ENCODE data around the gene DMD. TPM values are rescaled to one million over a fixed set of nuclear protein-coding genes. Genes with fewer than 3 reads are reported as not detected.

Gene DMD
- total RNA-seq, 1 experiment from 2014 or later, result 2.2 TPM

GRCh38 chrX:32847921-32848320 lies 363.4 kb downstream of the DMD start:
- BruUV-seq (replicated peaks), result no TSS peak
- ATAC-seq (no peak), DNase-seq (ENCODE audit: low read depth, low spot score) (no peak)
- no peaks in the 10 kb centered on the region for H3K36me3 ChIP-seq (ENCODE audit: control insufficient read depth, insufficient read depth, low read length)
- H3K27me3 ChIP-seq (ENCODE audit: control insufficient read depth, insufficient read depth, low read length), result no peaks in the 10 kb centered on the region
- no peak overlapping the region for H3K27ac ChIP-seq (ENCODE audit: low read length)
- TF ChIP-seq CTCF (IDR thresholded peaks at IDR 0.05), result no peak
- intact Hi-C loops (cut with micrococcal nuclease; ENCODE audit: unreplicated experiment), result no loop called here
- in situ Hi-C loops (cut with HindIII; ENCODE audit: low pct_unique_long_range_greater_than_20kb, low sequenced_read_pairs), result no loop called here
- ChIA-PET CTCF (no interaction called here), POLR2A (no interaction called here)
- no peak overlapping the region for H3K4me3 ChIP-seq (ENCODE audit: low read depth in 2 of 2, low read length in 2 of 2)
- H3K4me1 ChIP-seq (ENCODE audit: control insufficient read depth, insufficient read depth, low read length), result no peaks in the 10 kb centered on the region
- no peaks in the 10 kb centered on the region for H3K9me3 ChIP-seq (ENCODE audit: control insufficient read depth, insufficient read depth, low read depth, low read length)

- Histone ChIP-seq H3K27ac (ENCODE audit: low read length) (no peak overlapping the region), H3K4me3 (ENCODE audit: low read depth in 2 of 2, low read length in 2 of 2) (no peak overlapping the region), H3K27me3 (ENCODE audit: control insufficient read depth, insufficient read depth, low read length) (no peaks in the 10 kb centered on the region), H3K36me3 (ENCODE audit: control insufficient read depth, insufficient read depth, low read length) (no peaks in the 10 kb centered on the region), H3K9me3 (ENCODE audit: control insufficient read depth, insufficient read depth, low read depth, low read length) (no peaks in the 10 kb centered on the region), H3K4me1 (ENCODE audit: control insufficient read depth, insufficient read depth, low read length) (no peaks in the 10 kb centered on the region)
- POLR2A ChIA-PET, result no interaction called here
- no TSS peak for BruUV-seq (replicated peaks)
- DNase-seq (ENCODE audit: low read depth, low spot score), result no peak
- TF ChIP-seq POLR2AphosphoS5 (IDR thresholded peaks at IDR 0.05; ENCODE audit: low read depth, low read length), result no peak
- TF ChIP-seq REST (IDR thresholded peaks at IDR 0.05; ENCODE audit: insufficient read depth in 1 of 2, low read depth in 2 of 2, low read length in 1 of 2), result no peak
- no peak for TF ChIP-seq TCF7L2 (IDR thresholded peaks at IDR 0.05; ENCODE audit: low read depth, low read length)
- no peak for TF ChIP-seq CTCF (IDR thresholded peaks at IDR 0.05)
- TF ChIP-seq SIN3A (IDR thresholded peaks at IDR 0.05; ENCODE audit: borderline replicate concordance, insufficient read depth, low read depth, low read length), result no peak
- CTCF ChIA-PET, result no interaction called here
- intact Hi-C loops (cut with micrococcal nuclease; ENCODE audit: unreplicated experiment), result no loop called here
- in situ Hi-C loops (cut with HindIII; ENCODE audit: low pct_unique_long_range_greater_than_20kb, low sequenced_read_pairs), result no loop called here
- ATAC-seq, result no peak
These were observed 369.3 kb downstream of the DMD start for GRCh38 chrX:32842053-32842452.

GRCh38 chrX:32839781-32840180 lies 371.6 kb downstream of the DMD start:
- no peak for ATAC-seq
- Histone ChIP-seq H3K9me3 (ENCODE audit: control insufficient read depth, insufficient read depth, low read depth, low read length) (no peaks in the 10 kb centered on the region), H3K4me3 (ENCODE audit: low read depth in 2 of 2, low read length in 2 of 2) (no peak overlapping the region), H3K27ac (ENCODE audit: low read length) (no peak overlapping the region), H3K27me3 (ENCODE audit: control insufficient read depth, insufficient read depth, low read length) (no peaks in the 10 kb centered on the region), H3K4me1 (ENCODE audit: control insufficient read depth, insufficient read depth, low read length) (no peaks in the 10 kb centered on the region), H3K36me3 (ENCODE audit: control insufficient read depth, insufficient read depth, low read length) (no peaks in the 10 kb centered on the region)
- no TSS peak for BruUV-seq (replicated peaks)
- ChIA-PET POLR2A (no interaction called here), CTCF (no interaction called here)
- intact Hi-C loops (cut with micrococcal nuclease; ENCODE audit: unreplicated experiment) (no loop called here), in situ Hi-C loops (cut with HindIII; ENCODE audit: low pct_unique_long_range_greater_than_20kb, low sequenced_read_pairs) (no loop called here)
- no peak for TF ChIP-seq CTCF (IDR thresholded peaks at IDR 0.05)
- no peak for TF ChIP-seq TCF7L2 (IDR thresholded peaks at IDR 0.05; ENCODE audit: low read depth, low read length)
- no peak for TF ChIP-seq POLR2AphosphoS5 (IDR thresholded peaks at IDR 0.05; ENCODE audit: low read depth, low read length)
- TF ChIP-seq SIN3A (IDR thresholded peaks at IDR 0.05; ENCODE audit: borderline replicate concordance, insufficient read depth, low read depth, low read length), result no peak
- no peak for TF ChIP-seq REST (IDR thresholded peaks at IDR 0.05; ENCODE audit: insufficient read depth in 1 of 2, low read depth in 2 of 2, low read length in 1 of 2)
- DNase-seq (ENCODE audit: low read depth, low spot score), result no peak

Data from Panc1 (cell line).